Measurements from ENCODE around the gene STX3.

The STX3 gene

DNA sequence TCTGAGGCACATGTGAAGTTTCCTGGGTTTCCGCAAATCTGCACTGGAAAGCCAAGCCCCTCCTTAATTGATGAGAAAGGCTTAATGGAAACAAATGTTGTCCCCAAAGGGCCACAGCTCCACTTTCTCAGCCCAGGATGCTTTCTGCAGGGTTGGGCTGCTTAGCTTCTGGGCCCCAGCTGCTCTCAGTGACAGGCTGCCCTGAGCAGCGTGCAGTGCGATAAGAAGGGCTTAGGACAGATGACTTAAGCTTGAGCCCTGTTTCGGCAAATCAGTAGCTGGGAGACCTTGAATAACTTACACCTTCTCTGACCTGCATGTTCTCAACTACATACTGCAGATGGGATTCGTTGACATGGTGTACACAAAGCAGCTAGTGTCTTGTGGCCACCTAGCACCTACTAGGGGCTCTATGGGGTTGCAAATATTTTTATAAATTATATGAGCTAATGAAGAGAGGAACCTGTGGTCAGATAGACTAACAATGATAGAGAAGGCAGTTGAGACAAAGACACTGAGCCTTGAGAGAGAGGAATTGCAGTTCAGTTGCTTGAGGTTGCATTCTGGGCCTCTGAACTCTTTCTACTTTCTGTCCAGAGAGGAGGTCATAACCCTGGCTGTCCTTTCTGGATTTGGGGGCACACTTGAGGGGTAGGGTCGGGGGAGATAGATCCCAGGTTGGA is 11.5 kb downstream of the STX3 start:
- DNase-seq (ENCODE audit: low read depth), result no peak
- TF ChIP-seq, protein P1, sequence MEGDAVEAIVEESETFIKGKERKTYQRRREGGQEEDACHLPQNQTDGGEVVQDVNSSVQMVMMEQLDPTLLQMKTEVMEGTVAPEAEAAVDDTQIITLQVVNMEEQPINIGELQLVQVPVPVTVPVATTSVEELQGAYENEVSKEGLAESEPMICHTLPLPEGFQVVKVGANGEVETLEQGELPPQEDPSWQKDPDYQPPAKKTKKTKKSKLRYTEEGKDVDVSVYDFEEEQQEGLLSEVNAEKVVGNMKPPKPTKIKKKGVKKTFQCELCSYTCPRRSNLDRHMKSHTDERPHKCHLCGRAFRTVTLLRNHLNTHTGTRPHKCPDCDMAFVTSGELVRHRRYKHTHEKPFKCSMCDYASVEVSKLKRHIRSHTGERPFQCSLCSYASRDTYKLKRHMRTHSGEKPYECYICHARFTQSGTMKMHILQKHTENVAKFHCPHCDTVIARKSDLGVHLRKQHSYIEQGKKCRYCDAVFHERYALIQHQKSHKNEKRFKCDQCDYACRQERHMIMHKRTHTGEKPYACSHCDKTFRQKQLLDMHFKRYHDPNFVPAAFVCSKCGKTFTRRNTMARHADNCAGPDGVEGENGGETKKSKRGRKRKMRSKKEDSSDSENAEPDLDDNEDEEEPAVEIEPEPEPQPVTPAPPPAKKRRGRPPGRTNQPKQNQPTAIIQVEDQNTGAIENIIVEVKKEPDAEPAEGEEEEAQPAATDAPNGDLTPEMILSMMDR (IDR thresholded peaks at IDR 0.05; ENCODE audit: low read depth, low read length, missing control alignments), result no peak
- H3K4me3 ChIP-seq (ENCODE audit: low read depth, low read length), result no peak overlapping the region

- H3K4me3 ChIP-seq (ENCODE audit: low read depth, low read length), result no peak overlapping the region
- TF ChIP-seq, protein P1 (IDR thresholded peaks at IDR 0.05; ENCODE audit: low read depth, low read length, missing control alignments), result no peak
- DNase-seq (ENCODE audit: low read depth), result no peak
Measured at GRCh38 chr11:59767225-59767611, 12.0 kb downstream of the STX3 start.

- no peak overlapping the region for H3K4me3 ChIP-seq (ENCODE audit: low read depth, low read length)
- DNase-seq (ENCODE audit: low read depth), result no peak
- TF ChIP-seq, protein P1 (IDR thresholded peaks at IDR 0.05; ENCODE audit: low read depth, low read length, missing control alignments), result no peak
Measured at GRCh38 chr11:59769111-59769510, 13.9 kb downstream of the STX3 start.

DNA sequence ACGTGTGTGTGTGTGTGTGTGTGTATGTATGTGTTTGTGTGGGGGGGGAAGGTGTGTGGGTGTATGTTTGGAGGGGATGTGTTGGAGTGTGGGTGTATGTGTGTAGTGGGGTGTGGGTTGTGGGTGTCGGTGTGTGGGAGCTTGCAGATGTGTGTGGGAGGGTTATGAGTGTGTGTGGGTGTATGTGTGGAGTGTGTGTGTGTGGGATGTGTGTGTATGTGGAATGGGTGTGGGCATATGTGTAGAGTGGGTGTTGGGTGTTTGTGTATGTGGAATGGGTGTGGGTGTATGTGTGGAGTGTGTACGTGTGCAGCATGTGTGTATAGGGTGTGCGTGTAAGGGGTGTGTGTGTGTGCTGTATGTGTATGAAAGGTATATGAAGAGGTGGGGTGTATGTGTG is 14.7 kb downstream of the STX3 start:
- no peak for DNase-seq (ENCODE audit: low read depth)
- TF ChIP-seq, protein P1 (IDR thresholded peaks at IDR 0.05; ENCODE audit: low read depth, low read length, missing control alignments), result no peak
- H3K4me3 ChIP-seq (ENCODE audit: low read depth, low read length), result no peak overlapping the region

GRCh38 chr11:59770319-59770718 is 15.1 kb downstream of the STX3 start:
- TF ChIP-seq, protein P1 (IDR thresholded peaks at IDR 0.05; ENCODE audit: low read depth, low read length, missing control alignments), result no peak

DNA sequence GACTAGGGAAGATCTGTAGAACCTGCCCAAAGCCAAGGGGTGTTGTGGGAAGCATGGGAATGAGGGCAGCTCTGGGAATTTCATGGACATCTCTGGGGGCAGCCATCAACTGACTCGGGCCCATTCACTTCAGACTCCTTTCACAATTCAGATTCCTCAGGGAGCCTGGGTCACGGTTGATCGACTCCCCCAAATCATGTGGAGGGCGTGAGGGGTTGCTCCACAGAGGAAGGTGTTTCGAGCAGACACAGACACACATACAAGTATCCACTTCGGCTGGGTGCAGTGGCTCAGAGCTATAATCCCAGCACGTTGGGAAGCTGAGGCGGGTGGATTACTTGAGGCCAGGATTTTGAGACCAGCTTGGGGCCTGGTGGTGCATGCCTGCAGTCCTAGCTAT is 15.7 kb downstream of the STX3 start:
- no peak overlapping the region for H3K4me3 ChIP-seq (ENCODE audit: low read depth, low read length)
- TF ChIP-seq, protein P1 (IDR thresholded peaks at IDR 0.05; ENCODE audit: low read depth, low read length, missing control alignments), result no peak

More at GRCh38 chr11:59770319-59770718, 15.1 kb downstream of the STX3 start:
- DNase-seq (ENCODE audit: low read depth), result no peak
- no peak overlapping the region for H3K4me3 ChIP-seq (ENCODE audit: low read depth, low read length)

DNA sequence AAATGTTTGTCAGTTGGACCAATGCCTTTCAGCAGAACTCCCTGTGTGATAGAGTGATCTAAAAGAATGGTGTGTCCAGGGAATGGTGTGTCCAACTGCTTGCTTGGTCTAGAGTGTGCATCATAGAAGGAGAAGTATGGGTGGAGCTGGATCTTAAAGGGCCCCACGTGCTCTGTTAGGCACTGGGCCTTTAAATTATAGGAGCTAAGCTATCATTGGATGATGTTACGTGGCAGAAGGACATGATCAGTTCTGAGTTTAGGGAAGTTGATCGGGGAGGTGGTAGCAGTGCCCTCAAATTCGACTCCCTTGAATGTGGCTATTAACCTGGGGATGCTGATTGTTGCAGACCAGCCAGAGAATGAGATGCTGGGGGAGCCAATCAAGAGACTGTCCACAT is 16.4 kb downstream of the STX3 start:
- DNase-seq (ENCODE audit: low read depth), result no peak
- TF ChIP-seq, protein P1 (IDR thresholded peaks at IDR 0.05; ENCODE audit: low read depth, low read length, missing control alignments), result no peak
- H3K4me3 ChIP-seq (ENCODE audit: low read depth, low read length), result no peak overlapping the region

More for the DNA sequence above, 15.7 kb downstream of the STX3 start:
- DNase-seq (ENCODE audit: low read depth), result no peak
